ENCODE measurements around the gene BLID.

Gene BLID

DNA sequence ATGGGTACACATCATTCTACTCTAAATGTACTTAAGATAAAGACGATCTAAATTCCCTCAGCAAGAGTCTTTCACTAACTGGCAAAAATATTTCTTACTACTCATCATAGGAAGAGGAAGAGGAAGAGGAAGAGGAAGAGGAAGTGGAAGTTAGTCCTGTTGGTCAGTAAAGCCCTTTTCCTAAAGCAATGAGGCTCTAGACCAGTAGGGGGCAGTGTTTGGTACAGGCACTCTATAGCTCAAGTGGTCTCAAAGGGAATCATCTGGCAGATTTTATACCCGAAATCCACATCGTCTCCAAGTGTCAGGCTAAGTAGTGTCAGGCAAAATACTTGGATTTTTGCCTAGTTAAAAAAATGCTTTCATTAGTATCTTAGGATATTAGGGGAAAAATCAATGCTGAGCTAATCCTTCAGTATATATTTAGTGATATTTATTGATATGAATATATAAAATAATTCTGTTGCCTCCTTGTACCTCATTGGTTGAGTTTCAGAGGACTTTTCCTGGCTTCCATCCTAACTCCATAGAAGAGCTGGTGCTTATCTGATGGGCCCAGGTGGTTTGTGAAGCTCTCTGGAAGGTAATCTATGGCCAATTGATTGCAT lies 7.7 kb downstream of the BLID start:
- no peak for DNase-seq (ENCODE audit: low read depth)
- TF ChIP-seq, protein P1, sequence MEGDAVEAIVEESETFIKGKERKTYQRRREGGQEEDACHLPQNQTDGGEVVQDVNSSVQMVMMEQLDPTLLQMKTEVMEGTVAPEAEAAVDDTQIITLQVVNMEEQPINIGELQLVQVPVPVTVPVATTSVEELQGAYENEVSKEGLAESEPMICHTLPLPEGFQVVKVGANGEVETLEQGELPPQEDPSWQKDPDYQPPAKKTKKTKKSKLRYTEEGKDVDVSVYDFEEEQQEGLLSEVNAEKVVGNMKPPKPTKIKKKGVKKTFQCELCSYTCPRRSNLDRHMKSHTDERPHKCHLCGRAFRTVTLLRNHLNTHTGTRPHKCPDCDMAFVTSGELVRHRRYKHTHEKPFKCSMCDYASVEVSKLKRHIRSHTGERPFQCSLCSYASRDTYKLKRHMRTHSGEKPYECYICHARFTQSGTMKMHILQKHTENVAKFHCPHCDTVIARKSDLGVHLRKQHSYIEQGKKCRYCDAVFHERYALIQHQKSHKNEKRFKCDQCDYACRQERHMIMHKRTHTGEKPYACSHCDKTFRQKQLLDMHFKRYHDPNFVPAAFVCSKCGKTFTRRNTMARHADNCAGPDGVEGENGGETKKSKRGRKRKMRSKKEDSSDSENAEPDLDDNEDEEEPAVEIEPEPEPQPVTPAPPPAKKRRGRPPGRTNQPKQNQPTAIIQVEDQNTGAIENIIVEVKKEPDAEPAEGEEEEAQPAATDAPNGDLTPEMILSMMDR (IDR thresholded peaks at IDR 0.05; ENCODE audit: control insufficient read depth, insufficient read depth, low read depth, low read length, missing control alignments) = peak; percentile 73

DNA sequence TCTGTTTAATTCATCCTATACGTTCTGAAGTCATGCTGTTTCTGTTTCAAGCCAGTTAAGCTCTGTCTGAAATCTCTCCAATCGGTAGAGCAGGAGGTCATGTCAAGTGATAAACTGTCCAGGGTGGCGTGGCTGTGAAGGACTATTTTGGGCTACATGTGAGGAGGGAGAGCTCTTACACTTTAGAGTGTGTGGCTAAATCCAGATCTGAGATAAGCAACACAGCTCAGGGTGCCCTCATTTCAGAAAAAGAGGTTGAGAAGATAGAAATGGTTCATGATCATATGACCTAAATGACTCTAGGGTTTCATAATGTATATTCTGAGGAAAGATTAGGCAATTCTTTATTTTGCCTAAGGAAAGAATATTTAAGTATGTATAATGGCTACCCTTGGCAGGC lies 8.4 kb downstream of the BLID start:
- TF ChIP-seq, protein P1 (IDR thresholded peaks at IDR 0.05; ENCODE audit: control insufficient read depth, insufficient read depth, low read depth, low read length, missing control alignments) = no peak
- H3K4me3 ChIP-seq (ENCODE audit: control insufficient read depth, low read depth, low read length) = no peak overlapping the region
- no peak for DNase-seq (ENCODE audit: low read depth)

More for the DNA sequence above, 7.7 kb downstream of the BLID start:
- H3K4me3 ChIP-seq (ENCODE audit: control insufficient read depth, low read depth, low read length) = no peak overlapping the region

DNA sequence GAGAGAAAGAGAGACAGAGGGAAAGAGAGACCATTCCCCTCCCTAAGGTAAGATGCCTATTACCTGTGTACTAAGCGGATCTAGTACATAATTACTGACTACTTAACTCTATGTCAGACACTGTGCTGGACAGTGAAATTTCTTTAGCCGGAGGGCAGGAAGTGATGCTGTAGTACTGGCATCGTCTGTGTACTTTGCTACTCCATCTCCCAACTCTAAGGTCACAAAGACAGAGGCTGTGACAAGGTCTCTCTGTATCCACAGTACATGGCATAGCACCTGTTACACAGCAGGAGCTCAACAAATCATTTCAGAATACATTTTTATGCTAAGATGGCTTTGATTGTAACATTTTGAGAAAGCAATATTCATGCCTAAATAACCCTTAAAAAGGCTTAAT lies 9.0 kb downstream of the BLID start:
- TF ChIP-seq, protein P1 (IDR thresholded peaks at IDR 0.05; ENCODE audit: control insufficient read depth, insufficient read depth, low read depth, low read length, missing control alignments) = no peak
- DNase-seq (ENCODE audit: low read depth) = no peak
- no peak overlapping the region for H3K4me3 ChIP-seq (ENCODE audit: control insufficient read depth, low read depth, low read length)

DNA sequence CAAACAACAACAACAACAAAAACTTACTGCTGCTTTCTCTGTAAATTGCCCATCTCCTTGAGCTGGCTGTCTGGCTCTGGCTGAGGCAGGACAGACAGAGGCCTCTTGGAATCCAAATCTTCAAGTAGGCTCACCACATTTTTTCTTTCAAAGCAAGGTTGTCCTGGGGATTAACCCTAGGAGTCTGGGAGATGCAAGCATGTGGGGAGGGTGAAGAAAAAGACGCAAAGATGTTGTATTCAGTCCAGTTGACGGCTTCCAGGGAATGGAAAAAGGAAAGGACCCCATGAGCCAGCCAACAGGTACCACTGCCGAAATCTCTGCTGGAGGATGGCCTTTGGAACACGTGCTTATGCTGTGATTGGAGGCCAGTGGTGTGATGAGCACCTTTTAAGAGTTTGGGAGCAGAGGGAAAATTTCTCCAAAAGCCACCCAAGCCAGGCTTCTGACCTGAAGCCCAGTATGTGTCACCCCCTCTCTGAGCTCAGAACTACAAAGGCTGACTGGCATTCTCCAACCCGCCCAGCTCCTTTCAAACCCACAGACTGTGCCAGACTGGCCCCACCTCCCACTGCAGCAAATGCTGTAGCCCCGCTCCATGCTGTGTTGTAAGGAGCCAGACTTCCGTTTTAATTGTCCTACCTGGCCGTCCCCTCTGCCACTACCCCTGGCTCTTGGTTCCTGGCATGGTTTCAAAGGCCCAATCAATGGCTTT lies 10.8 kb downstream of the BLID start:
- no peak overlapping the region for H3K4me3 ChIP-seq (ENCODE audit: control insufficient read depth, low read depth, low read length)
- DNase-seq (ENCODE audit: low read depth) = no peak
- TF ChIP-seq, protein P1 (IDR thresholded peaks at IDR 0.05; ENCODE audit: control insufficient read depth, insufficient read depth, low read depth, low read length, missing control alignments) = no peak

DNA sequence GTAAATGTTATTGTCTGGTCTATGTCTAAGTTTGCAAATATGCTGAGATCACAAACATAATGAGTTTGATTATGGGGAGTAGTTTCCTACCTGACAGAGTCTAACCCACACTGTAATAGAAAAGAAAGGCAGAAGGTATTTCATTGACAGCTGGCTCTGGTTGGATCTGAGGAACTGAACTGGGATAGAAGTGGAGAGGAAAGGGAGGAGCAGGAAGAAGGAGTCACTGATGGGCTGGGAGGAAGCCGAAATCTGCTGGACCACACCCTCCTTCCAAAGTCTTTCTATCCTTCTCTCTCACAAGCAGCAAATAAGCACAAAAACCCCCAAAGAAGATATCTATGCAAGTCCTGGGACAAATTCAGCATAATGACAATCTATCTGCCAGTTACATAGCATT lies 11.7 kb downstream of the BLID start:
- H3K4me3 ChIP-seq (ENCODE audit: control insufficient read depth, low read depth, low read length) = no peak overlapping the region
- DNase-seq (ENCODE audit: low read depth) = no peak

DNA sequence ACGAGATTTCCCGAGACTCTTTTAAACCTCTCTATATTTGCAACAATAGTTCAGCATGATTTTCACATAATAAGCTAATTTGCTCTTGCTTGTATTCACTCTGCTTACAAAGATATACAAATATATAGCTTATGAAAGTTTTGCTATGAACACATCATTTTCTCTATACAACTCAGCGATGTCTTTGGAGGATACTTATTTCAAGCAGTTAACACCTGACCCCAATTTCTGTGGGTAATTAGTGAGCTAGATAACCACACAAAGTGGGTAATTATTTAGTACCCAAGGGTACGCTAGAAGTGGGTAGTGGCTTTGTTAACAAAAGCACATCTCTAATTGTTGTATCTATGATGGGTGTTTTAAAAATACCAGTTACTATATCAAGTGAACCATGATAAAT lies 12.3 kb downstream of the BLID start:
- DNase-seq (ENCODE audit: low read depth) = no peak
- TF ChIP-seq, protein P1 (IDR thresholded peaks at IDR 0.05; ENCODE audit: control insufficient read depth, insufficient read depth, low read depth, low read length, missing control alignments) = no peak
- H3K4me3 ChIP-seq (ENCODE audit: control insufficient read depth, low read depth, low read length) = no peak overlapping the region

More for the DNA sequence above, 11.7 kb downstream of the BLID start:
- TF ChIP-seq, protein P1 (IDR thresholded peaks at IDR 0.05; ENCODE audit: control insufficient read depth, insufficient read depth, low read depth, low read length, missing control alignments) = no peak

Measured in AG09309 (cell line).